T-helper 1 cell treated with Interleukin-12 subunit alpha and Interleukin-12 subunit beta and Interleukin-4 antibody, amounts not matched to agents 30 ng/mL and 1 ng/mL, for 36 hours (primary cell): ENCODE results near the gene EML4. TPM values are rescaled to one million over a fixed set of nuclear protein-coding genes. Genes with fewer than 3 reads are reported as not detected.

ENCODE experiments used
- intact Hi-C: fragments of 100-400 bp; cut with micrococcal nuclease; formaldehyde crosslinking; loops from one replicate; pipeline ENCODE4 v1.15.1; 2024
- total RNA-seq: library from RNA; stranded (reverse); gene quantifications from 2 replicates; pipeline ENCODE4 v1.2.3, GENCODE V29; 2022

Gene EML4
- total RNA-seq, 1 donor from 2014 or later = 108 TPM

DNA sequence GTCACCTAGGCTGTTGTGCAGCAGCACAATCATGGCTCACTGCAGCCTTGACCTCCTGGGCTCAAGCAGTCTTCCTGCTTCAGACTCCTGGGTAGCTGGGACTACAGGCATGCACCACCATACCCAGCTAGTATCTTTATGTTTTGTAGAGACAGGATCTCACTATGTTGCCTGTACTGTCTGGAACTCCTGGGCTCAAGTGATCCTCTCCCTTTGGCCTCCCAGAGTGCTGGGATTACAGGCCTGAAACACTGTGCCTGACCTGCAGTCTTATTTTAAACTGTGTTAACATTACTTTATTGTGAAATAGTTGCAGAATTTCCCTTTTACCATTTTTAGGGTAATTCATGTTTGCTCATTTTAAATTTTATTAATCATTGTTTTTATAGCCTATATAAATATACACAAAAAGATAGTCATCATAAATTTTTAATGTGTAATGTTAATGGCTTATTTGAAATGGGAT lies 24.6 kb downstream of the EML4 start:
- intact Hi-C loops = loop anchor here (5.0 kb wide), 1 partner anchor 54 kb away; no protein-coding TSS in a partner anchor

- intact Hi-C loops = loop anchor here (5.0 kb wide), 1 partner anchor 53 kb away; no protein-coding TSS in a partner anchor
These were observed 25.3 kb downstream of the EML4 start for GRCh38 chr2:42194428-42194827.

- intact Hi-C loops = loop anchor here (5.0 kb wide), 1 partner anchor 132 kb away; no protein-coding TSS in a partner anchor
These were observed 26.4 kb downstream of the EML4 start for GRCh38 chr2:42195559-42195958.

- intact Hi-C loops = loop anchor here (1.0 to 5.0 kb wide), 7 partner anchors 16 to 355 kb away; no protein-coding TSS in a partner anchor
These were observed 26.9 kb downstream of the EML4 start for GRCh38 chr2:42196070-42196402.

- intact Hi-C loops = loop anchor here (1.0 to 5.0 kb wide), 7 partner anchors 16 to 356 kb away; no protein-coding TSS in a partner anchor
These were observed 27.5 kb downstream of the EML4 start for GRCh38 chr2:42196403-42197267.

- intact Hi-C loops = loop anchor here (2.0 to 5.0 kb wide), 2 partner anchors 130 to 357 kb away; no protein-coding TSS in a partner anchor
These were observed 28.6 kb downstream of the EML4 start for GRCh38 chr2:42197792-42198191.

- intact Hi-C loops = loop anchor here (5.0 kb wide), 1 partner anchor 129 kb away; no protein-coding TSS in a partner anchor
These were observed 29.3 kb downstream of the EML4 start for GRCh38 chr2:42198466-42198865.

- intact Hi-C loops = loop anchor here (5.0 kb wide), 1 partner anchor 128 kb away; no protein-coding TSS in a partner anchor
These were observed 29.8 kb downstream of the EML4 start for GRCh38 chr2:42199002-42199401.

DNA sequence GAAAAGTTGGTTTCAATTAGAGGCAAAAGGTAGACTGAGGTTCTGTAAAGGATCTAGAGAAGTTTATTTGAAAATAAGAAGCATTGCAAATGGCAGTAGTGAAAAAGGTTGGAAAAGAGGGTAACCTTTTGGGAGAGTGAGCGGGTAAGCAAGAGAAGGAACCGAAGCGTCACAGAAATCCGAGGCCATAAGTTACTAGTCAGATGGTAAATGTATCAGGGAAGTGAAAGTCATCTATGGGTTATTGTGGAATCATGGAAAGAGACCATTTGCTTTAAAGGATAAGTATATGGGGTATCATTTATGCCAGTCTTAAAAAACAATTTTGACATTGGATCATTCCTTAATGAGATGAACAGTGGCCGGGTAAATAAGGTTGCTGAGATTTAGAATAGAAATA lies 30.5 kb downstream of the EML4 start:
- intact Hi-C loops = loop anchor here (5.0 kb wide), 1 partner anchor 128 kb away; no protein-coding TSS in a partner anchor

DNA sequence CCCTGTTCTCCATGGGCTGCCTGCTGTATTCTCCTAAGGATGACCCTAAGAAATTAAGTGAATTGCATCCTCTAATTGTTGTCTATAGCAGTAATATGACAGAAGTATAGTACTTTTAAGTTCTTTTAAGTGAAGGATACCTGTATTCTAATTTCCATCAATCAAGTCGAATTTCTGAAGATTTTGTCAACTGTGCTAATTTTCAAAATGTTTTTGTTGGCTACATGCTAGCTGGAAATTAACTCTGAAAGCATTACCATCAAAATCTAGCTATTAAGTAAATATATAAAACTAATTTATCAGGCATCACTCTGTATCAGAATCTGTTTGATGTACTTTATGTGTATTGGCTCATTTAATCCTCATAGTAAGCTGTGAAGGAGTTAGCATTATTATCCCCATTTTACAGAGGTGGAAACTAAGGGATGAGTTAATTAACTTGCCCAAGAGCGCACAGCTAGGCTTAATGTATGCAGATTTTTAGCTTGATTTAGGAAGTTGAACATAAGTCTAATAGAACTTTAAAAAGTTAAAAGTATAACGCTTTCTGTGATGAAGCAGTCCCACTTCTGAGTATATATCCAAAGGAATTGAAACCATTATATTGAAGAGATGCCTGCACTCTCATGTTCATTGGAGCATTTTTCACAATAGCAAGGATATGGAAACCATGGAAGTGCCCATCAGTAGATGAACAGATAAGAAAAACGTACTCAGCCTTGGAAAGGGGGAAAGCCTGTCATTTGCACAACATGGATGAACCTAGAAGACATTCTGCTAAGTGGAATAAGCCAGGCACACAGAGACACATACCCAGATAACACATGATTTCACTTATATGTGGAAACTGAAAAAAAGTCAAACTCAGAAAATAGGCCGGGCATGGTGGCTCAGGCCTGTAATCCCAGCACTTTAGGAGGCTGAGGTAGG lies 32.0 kb downstream of the EML4 start:
- intact Hi-C loops = no loop called here

GRCh38 chr2:42202634-42203008 lies 33.5 kb downstream of the EML4 start:
- intact Hi-C loops = no loop called here

DNA sequence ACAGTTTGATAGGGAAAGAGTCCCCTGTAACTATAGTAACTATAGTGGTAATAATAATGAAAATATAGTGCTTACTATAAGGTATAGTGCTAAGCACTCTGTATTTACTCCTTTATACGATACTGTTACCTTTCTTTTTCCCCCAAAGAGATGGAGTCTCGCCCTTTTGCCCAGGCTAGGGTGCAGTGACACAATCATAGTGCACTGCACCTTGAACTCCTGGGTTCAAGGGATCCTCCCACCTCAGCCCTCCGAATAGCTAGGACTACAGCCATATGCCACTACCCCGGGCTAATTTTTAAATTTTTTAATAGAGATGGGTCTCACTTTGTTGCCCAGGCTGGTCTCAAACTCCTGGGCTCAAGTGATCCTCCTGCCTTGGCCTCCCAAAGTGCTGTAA lies 34.6 kb downstream of the EML4 start:
- intact Hi-C loops = no loop called here

DNA sequence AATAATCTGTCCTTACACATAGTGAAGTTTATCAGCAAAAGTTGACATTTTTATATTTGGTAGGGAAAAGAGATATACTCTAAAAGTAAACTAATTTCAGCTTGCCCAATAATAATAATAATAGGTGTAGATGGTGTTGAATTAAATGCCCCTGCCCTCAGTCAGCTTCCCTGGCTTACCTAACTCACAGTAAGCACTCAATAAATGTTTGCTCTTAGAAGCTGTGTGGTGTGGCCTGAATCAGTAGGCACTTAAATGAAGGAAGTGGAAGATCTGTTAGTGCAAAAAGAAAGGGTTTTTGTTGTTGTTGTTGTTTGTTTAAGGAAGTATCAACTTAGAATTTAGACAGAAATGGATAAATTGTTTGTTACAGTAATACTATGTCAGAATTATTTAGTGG lies 36.2 kb downstream of the EML4 start:
- intact Hi-C loops = no loop called here

DNA sequence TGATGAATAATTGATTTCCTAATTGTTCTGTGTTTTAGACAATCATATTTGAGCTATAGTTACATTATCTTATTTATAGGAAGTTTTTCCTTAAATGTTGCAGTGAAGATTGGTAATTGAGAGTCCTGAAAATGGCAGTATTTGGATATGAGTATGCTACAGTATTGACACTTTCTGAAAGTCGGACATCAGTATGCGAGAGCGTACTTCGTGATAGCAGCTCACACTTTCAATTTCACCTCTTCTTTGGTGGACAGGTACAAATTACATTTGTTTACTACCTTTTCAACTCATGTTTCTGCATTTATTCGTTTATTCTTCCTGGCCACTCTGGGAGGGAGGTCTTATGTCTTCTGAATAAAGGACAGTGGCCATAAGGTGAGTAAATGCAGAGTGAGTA lies 38.7 kb downstream of the EML4 start:
- intact Hi-C loops = no loop called here

- intact Hi-C loops = no loop called here
These were observed 41.0 kb downstream of the EML4 start for GRCh38 chr2:42210203-42210602.

- intact Hi-C loops = no loop called here
These were observed 42.1 kb downstream of the EML4 start for GRCh38 chr2:42211291-42211690.

- intact Hi-C loops = no loop called here
These were observed 45.5 kb downstream of the EML4 start for GRCh38 chr2:42214669-42215068.

DNA sequence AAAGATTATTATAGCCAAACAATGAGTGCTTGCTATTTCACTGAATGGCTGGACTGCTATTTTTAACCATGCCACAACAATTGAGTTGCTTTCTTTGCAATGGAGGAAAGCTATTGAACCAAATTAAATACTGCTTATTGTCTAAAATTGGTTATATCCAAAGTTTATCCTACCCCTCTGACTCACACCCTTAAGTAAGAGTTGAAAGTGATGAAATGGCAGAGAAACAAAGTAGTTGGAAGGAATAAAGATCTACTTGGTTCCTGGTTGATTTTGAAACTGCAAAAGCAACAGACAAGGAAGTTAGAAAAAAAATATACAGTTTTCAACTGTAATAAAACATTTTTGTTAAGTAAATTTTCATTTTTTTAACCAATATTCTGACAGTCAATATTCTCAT lies 47.5 kb downstream of the EML4 start:
- intact Hi-C loops = no loop called here

DNA sequence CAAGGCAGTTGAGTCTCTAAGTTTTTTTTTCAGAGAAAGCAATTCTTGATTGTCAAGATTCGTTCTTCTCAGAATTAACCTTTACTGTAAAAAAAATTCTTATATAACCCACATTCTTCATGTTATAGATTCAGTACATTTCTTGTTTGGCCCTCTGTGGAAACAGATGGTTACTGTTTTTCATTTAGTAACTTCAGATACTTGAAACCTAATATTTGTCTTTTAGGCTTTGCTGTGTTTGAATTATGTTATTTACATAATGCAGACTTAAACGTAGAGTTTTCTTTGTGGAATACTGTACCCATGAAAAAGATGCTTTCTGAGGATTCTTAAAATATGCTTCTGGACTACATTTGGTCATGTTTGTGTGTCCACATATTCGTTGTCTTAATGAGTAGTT lies 48.2 kb downstream of the EML4 start:
- intact Hi-C loops = no loop called here

DNA sequence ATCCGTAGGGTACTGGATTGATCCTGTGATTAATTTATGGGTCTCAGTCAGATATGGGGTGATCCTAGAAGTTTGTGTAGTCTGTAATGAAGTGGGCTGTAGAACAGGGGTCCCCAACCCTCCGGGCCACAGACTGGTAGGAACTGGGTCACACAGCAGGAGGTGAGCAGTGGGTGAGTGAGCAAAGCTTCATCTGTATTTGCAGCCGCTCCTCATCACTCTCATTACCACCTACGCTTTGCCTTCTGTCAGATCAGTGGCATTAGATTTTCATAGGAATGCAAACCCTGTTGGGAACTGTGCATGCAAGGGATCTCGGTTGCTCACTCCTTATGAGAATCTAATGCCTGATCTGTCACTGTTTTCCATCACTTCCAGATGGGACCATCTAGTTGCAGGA lies 48.8 kb downstream of the EML4 start:
- intact Hi-C loops = no loop called here

GRCh38 chr2:42218712-42219111 lies 49.6 kb downstream of the EML4 start:
- intact Hi-C loops = no loop called here

DNA sequence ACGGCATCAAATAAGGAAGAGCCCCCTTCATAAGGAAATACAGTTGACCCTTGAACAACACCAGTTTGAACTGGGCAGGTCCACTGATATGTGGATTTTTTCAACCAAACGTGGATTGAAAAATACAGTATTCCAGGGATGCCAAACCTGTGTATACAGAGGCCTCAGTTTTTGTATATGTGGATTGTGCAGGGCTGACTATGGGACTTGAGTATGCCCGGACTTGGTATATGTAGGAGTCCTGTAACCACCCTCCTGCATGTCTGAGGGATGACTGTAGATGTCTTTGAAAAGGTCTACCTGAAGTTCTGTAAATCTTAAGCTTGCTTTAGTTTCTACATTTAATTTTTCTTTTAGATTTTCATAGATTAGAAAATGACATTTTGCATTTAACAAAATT lies 50.0 kb downstream of the EML4 start:
- intact Hi-C loops = no loop called here
